Thyroid gland (tissue), 4 donors: ENCODE results near the gene L3MBTL4. TPM values are rescaled to one million over a fixed set of nuclear protein-coding genes. Genes with fewer than 3 reads are reported as not detected.

ENCODE experiments used
- DNase-seq, 2 donors: peaks; one replicate each; pipeline ENCODE4 v3.0.0-alpha.2; 2019
- H3K27ac ChIP-seq, 3 donors: fragments of 200-600 bp; sonication (generic); 1 replicate in 2 of 3; 2 replicates in 1 of 3; pipeline ENCODE4 v1.5.1; 2016 to 2019; ENCODE audit warnings: mild to moderate bottlenecking in 1 of 3, moderate library complexity in 1 of 3
- H3K27me3 ChIP-seq: fragments of 200-600 bp; sonication (generic); one replicate; pipeline ENCODE4 v1.5.1; 2019
- H3K36me3 ChIP-seq, 2 donors: fragments of 200-600 bp; sonication (generic); one replicate each; pipeline ENCODE4 v1.5.1; 2016 to 2019
- H3K4me1 ChIP-seq, 2 donors: fragments of 200-600 bp; sonication (generic); one replicate each; pipeline ENCODE4 v1.5.1; 2017 to 2019
- H3K4me3 ChIP-seq, 3 donors: fragments of 200-600 bp; sonication (generic); replicated peaks in 1 of 3; 1 replicate in 2 of 3; 2 replicates in 1 of 3; pipeline ENCODE4 v1.5.1; 2016; ENCODE audit warnings: mild to moderate bottlenecking in 1 of 3
- H3K9me3 ChIP-seq: fragments of 200-600 bp; sonication (generic); one replicate; pipeline ENCODE4 v1.5.1; 2017
- POLR2A ChIP-seq, 2 donors: fragments of 450-650 bp; IDR thresholded peaks; one replicate each; pipeline ENCODE4 v1.6.1; 2017; ENCODE audit warnings: antibody characterized with exemption in 2 of 2, mild to moderate bottlenecking in 2 of 2, moderate library complexity in 1 of 2
- WGBS, 2 donors: methylation state at CpG; one replicate each; pipeline ENCODE4 v1.1.5; 2017; 5-methylcytosine and 5-hydroxymethylcytosine counted together
- intact Hi-C: fragments of 100-400 bp; cut with DNase I; formaldehyde crosslinking; loops from one replicate; pipeline ENCODE4 v1.15.1; 2023
- total RNA-seq, 4 donors: library from RNA; depleted of rRNA; stranded (reverse); fragments of >200 nt; gene quantifications; one replicate each; pipeline ENCODE4 v1.2.3, GENCODE V29; 2016
- TF ChIP-seq, protein P1 (sequence below), 6 experiments: fragments of 200-600 bp in 3 of 6; fragments of 450-650 bp in 3 of 6; sonication (generic) in 3 of 6; IDR thresholded peaks; one replicate each; pipeline ENCODE4 v1.5.1; 2016 to 2019; ENCODE audit warnings: antibody characterized with exemption in 6 of 6, mild to moderate bottlenecking in 2 of 6, inconsistent platforms in 1 of 6, moderate library complexity in 1 of 6

The L3MBTL4 gene
- total RNA-seq, 4 donors from 2014 or later: 15.2 to 37.1 (median 24.3) TPM

GRCh38 chr18:5958822-5959221 lies 455.9 kb downstream of the L3MBTL4 start:
- Histone ChIP-seq H3K27me3 (no peaks in the 10 kb centered on the region), H3K4me3 (no peak overlapping the region), H3K4me1 (no peaks in the 10 kb centered on the region), H3K27ac (no peak overlapping the region), H3K36me3 (no peaks in the 10 kb centered on the region), H3K9me3 (no peaks in the 10 kb centered on the region)
- TF ChIP-seq, protein P1, sequence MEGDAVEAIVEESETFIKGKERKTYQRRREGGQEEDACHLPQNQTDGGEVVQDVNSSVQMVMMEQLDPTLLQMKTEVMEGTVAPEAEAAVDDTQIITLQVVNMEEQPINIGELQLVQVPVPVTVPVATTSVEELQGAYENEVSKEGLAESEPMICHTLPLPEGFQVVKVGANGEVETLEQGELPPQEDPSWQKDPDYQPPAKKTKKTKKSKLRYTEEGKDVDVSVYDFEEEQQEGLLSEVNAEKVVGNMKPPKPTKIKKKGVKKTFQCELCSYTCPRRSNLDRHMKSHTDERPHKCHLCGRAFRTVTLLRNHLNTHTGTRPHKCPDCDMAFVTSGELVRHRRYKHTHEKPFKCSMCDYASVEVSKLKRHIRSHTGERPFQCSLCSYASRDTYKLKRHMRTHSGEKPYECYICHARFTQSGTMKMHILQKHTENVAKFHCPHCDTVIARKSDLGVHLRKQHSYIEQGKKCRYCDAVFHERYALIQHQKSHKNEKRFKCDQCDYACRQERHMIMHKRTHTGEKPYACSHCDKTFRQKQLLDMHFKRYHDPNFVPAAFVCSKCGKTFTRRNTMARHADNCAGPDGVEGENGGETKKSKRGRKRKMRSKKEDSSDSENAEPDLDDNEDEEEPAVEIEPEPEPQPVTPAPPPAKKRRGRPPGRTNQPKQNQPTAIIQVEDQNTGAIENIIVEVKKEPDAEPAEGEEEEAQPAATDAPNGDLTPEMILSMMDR (IDR thresholded peaks at IDR 0.05): no peak
- TF ChIP-seq POLR2A (IDR thresholded peaks at IDR 0.05): no peak
- no peak for DNase-seq
- 92 to 95% methylated on average over 3 to 6 of the region's 6 CpGs for WGBS, 2 donors
- intact Hi-C loops: no loop called here

DNA sequence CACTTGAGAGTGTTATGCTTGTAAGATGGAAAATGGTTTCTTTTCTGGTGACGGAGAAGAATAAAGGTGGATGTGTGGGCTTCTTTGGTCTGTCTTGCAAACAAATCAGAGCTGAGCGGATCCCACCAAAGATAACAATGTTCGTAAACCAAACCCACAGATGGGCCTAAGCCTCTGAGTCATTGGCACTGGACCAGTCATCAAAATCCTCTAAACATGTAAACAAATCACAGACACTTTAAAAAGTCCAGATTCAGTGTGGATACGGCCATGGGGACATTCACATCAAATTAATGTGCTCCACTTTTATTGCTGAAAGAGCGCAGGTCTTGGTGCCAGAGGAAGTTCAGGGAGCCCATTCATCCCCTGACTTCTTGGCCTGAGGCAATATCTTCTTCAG lies 458.9 kb downstream of the L3MBTL4 start:
- WGBS, 2 donors: 75 to 83% methylated on average over 5 of the region's 5 CpGs
- no peak for TF ChIP-seq POLR2A (IDR thresholded peaks at IDR 0.05)
- TF ChIP-seq, protein P1 (IDR thresholded peaks at IDR 0.05): no peak
- Histone ChIP-seq H3K27me3 (no peaks in the 10 kb centered on the region), H3K4me3 (no peak overlapping the region), H3K9me3 (no peaks in the 10 kb centered on the region), H3K4me1 (no peaks in the 10 kb centered on the region), H3K27ac (no peak overlapping the region), H3K36me3 (no peaks in the 10 kb centered on the region)
- intact Hi-C loops: no loop called here
- DNase-seq: no peak

DNA sequence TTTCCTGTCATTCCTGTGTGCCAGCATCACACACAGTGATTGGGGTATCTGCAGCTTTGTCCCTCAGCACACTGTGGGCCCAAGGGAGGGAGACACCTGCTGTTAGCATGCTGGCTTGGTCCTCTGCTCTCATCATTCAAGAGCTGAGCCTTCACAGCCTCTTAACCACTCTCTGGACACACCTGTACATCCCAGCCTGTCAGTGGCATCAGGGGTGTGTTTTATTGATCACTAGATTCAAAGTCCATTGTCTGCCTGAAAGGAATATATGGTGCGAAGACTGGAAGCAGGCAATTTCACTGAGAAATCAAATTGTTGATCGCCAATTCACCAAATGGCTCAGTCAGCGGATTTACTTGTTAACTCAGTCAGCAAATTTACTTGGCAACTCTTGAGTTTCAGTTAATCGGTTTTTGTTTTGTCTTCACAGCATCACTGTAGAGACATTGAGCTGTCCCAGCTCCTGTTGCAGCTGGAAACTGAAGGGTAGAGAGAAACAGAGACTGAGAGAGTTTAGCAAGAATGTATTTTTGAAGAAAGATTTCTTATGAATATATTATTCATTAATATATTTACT lies 463.1 kb downstream of the L3MBTL4 start:
- no peak for TF ChIP-seq POLR2A (IDR thresholded peaks at IDR 0.05)
- TF ChIP-seq, protein P1 (IDR thresholded peaks at IDR 0.05): no peak
- WGBS, 2 donors: 83% methylated on average over 4 of the region's 4 CpGs
- no peak overlapping the region for H3K27ac ChIP-seq
- intact Hi-C loops: no loop called here
- H3K9me3 ChIP-seq: no peaks in the 10 kb centered on the region
- H3K36me3 ChIP-seq: no peaks in the 10 kb centered on the region
- no peak overlapping the region for H3K4me3 ChIP-seq
- no peaks in the 10 kb centered on the region for H3K4me1 ChIP-seq
- H3K27me3 ChIP-seq: no peaks in the 10 kb centered on the region
- no peak for DNase-seq

DNA sequence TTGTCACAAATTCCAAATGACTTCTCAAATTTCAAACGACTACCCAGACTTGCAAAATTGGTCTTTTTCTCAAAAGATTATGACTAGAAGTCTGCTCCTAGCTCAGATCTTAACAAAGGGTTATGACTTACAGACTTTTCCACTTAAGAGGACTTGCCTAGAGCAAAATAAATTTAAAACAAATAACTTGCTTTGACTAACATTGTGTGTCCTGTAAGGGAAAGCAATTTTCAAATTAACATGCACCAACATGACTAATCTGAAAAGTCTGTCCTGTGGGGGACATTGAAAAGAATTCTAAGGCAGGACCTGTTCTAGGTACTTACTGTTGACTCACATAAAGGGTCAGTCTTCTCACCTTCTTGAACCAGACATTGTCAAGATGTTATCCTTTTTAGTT lies 465.9 kb downstream of the L3MBTL4 start:
- H3K27me3 ChIP-seq: no peaks in the 10 kb centered on the region
- no peak overlapping the region for H3K27ac ChIP-seq
- TF ChIP-seq POLR2A (IDR thresholded peaks at IDR 0.05): no peak
- TF ChIP-seq, protein P1 (IDR thresholded peaks at IDR 0.05): no peak
- no peaks in the 10 kb centered on the region for H3K4me1 ChIP-seq
- 2 to 26% methylated on average over 1 of the region's 1 CpG for WGBS, 2 donors
- DNase-seq: no peak
- intact Hi-C loops: no loop called here
- no peak overlapping the region for H3K4me3 ChIP-seq
- no peaks in the 10 kb centered on the region for H3K9me3 ChIP-seq
- H3K36me3 ChIP-seq: no peaks in the 10 kb centered on the region

DNA sequence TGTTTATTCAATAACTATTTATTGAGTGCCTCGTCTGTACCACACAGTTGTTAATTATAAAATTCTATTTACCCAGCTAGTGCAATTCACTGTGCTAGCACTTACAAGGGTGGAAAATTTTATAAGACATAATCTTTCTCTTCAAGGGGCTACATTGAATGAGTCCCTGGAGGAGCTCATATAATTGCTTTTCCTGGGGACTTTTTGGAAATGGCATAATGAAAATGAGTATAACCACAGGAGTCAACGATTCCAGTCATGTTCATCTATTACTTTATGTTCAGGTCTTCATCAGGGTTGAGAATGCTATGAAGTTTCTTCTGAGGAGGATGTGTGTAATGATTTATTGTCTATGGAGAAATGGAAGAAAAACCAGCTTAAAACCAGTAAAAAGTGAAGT lies 466.5 kb downstream of the L3MBTL4 start:
- no peak for DNase-seq
- 70 to 81% methylated on average over 2 of the region's 2 CpGs for WGBS, 2 donors
- Histone ChIP-seq H3K27me3 (no peaks in the 10 kb centered on the region), H3K4me1 (no peaks in the 10 kb centered on the region), H3K9me3 (no peaks in the 10 kb centered on the region), H3K4me3 (no peak overlapping the region), H3K27ac (no peak overlapping the region), H3K36me3 (no peaks in the 10 kb centered on the region)
- intact Hi-C loops: no loop called here
- TF ChIP-seq, protein P1 (IDR thresholded peaks at IDR 0.05): no peak
- no peak for TF ChIP-seq POLR2A (IDR thresholded peaks at IDR 0.05)
